Measurements from ENCODE around the gene TAC4.

GRCh38 chr17:49788478-49789242, 59.2 kb downstream of the TAC4 start, which contains the start of gene KAT7:
- TF ChIP-seq CTCF (optimal IDR thresholded peaks at IDR 0.05 in 1 of 3, IDR thresholded peaks at IDR 0.05 in 1 of 3, conservative IDR thresholded peaks at IDR 0.05 in 1 of 3; ENCODE audit: extremely low read depth in 1 of 3, insufficient read depth in 2 of 3, low read length in 3 of 3) (no peak), EZH2 (IDR thresholded peaks at IDR 0.05; ENCODE audit: low read length) (no peak)
